ENCODE measurements around the gene C4A.
"Not testable (repeated sequence)": the region's sequence is repeated elsewhere in the genome, so short reads cannot be mapped to it uniquely, and the experiment has no call there.

Gene C4A

GRCh38 chr6:32037136-32037535 lies 55.3 kb downstream of the C4A start:
- not testable (repeated sequence) for DNase-seq (ENCODE audit: low read depth); H3K4me3 ChIP-seq (ENCODE audit: control insufficient read depth, low read depth, low read length)

DNA sequence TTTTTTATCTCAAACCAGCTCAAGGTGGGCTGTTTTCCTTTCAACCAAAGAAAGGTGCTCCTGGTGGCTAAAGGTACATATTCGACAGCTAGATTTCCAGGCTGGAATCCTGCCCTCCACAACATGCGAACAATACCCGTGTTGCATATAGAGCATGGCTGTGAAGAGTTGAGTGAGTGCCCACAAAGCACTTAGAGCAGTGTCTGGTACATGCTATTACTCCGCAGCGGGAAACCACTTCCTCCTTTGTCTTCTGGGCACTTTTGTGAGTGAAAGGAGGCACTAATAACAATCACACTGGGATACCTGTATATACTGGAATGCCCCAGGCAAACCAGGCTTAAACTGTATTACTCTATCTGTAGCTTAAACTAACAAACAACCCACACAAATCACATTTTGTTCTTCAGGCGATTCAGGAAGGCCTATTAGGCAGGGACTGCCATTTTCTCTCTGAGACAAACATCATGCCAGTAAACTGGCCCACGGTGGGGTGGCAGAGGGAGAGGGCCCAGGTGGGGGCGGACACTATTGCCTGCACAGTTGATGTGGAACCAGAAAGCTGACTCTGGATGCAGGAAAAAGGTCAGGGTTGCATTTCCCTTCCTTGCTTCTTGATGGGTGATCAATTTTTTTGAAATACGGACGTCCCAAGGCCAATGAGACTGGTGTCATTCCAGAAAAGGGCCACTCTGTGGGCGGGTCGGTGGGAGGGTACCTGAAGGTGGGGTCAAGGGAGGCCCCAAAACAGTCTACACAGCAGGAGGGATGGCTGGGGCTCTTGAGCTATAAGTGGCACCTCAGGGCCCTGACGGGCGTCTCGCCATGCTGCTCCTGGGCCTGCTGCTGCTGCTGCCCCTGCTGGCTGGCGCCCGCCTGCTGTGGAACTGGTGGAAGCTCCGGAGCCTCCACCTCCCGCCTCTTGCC lies 56.0 kb downstream of the C4A start, which contains the start of gene CYP21A2:
Gene CYP21A2, plus strand, starts transcription at position 818 of the 927 bp plus-strand sequence. Its CDS starts 8 bp downstream, at position 826.
- DNase-seq (ENCODE audit: low read depth); H3K4me3 ChIP-seq (ENCODE audit: control insufficient read depth, low read depth, low read length): not testable (repeated sequence)

DNA sequence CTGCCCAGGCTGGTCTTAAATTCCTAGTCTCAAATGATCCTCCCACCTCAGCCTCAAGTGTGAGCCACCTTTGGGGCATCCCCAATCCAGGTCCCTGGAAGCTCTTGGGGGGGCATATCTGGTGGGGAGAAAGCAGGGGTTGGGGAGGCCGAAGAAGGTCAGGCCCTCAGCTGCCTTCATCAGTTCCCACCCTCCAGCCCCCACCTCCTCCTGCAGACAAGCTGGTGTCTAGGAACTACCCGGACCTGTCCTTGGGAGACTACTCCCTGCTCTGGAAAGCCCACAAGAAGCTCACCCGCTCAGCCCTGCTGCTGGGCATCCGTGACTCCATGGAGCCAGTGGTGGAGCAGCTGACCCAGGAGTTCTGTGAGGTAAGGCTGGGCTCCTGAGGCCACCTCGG lies 57.0 kb downstream of the C4A start:
- DNase-seq (ENCODE audit: low read depth); H3K4me3 ChIP-seq (ENCODE audit: control insufficient read depth, low read depth, low read length): not testable (repeated sequence)

- not testable (repeated sequence) for DNase-seq (ENCODE audit: low read depth)
Observed at GRCh38 chr6:32039321-32040274, 57.7 kb downstream of the C4A start.

GRCh38 chr6:32040299-32041049 lies 58.6 kb downstream of the C4A start:
- not testable (repeated sequence) for H3K4me3 ChIP-seq (ENCODE audit: control insufficient read depth, low read depth, low read length); DNase-seq (ENCODE audit: low read depth)

More at GRCh38 chr6:32039321-32040274, 57.7 kb downstream of the C4A start:
- H3K4me3 ChIP-seq (ENCODE audit: control insufficient read depth, low read depth, low read length) = not testable (repeated sequence)

DNA sequence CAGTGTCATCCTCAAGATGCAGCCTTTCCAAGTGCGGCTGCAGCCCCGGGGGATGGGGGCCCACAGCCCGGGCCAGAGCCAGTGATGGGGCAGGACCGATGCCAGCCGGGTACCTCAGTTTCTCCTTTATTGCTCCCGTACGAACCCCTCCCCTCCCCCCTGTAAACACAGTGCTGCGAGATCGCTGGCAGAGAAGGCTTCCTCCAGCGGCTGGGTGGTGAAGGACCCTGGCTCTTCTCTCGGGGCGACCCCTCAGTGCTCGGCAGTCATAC lies 59.1 kb downstream of the C4A start:
- not testable (repeated sequence) for H3K4me3 ChIP-seq (ENCODE audit: control insufficient read depth, low read depth, low read length); DNase-seq (ENCODE audit: low read depth)

DNA sequence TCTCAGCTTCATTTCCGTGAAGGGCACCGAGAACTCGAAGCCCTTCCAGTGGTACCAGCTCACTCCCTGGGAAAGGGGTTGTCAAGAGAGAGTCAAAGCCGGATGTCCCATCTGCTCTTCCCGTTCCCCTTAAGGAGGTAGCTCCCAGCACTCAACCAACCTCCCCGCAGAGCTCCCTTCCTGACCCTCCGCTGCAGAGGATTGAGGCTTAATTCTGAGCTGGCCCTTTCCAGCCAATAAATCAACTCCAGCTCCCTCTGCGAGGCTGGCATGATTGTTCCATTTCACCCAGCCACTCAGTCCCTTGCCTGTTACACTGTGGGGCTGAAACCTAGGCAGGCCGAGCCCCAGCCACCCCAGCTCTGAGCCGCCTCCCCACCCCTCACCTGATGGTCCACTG lies 59.5 kb downstream of the C4A start:
- not testable (repeated sequence) for H3K4me3 ChIP-seq (ENCODE audit: control insufficient read depth, low read depth, low read length); DNase-seq (ENCODE audit: low read depth)

DNA sequence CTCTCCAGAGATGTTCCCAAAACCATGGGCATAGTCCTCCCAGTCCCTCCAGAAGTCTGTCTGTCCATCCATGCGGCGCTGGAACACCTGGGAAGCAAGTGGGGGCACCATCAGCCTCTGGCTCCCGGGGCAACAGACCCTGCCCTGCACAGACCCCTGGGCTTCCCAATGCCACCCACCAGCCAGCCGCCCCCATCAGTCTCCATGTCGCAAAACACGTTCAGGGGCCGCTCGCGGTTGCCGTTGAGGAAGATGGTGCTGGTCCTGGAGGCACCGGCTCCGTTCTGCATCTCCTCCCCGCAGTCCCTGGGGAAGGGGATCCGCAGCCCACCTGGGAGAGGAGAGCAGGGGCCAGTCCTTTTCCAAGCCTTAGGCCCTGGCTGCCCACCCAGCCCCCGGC lies 60.4 kb downstream of the C4A start:
- DNase-seq (ENCODE audit: low read depth); H3K4me3 ChIP-seq (ENCODE audit: control insufficient read depth, low read depth, low read length): not testable (repeated sequence)

DNA sequence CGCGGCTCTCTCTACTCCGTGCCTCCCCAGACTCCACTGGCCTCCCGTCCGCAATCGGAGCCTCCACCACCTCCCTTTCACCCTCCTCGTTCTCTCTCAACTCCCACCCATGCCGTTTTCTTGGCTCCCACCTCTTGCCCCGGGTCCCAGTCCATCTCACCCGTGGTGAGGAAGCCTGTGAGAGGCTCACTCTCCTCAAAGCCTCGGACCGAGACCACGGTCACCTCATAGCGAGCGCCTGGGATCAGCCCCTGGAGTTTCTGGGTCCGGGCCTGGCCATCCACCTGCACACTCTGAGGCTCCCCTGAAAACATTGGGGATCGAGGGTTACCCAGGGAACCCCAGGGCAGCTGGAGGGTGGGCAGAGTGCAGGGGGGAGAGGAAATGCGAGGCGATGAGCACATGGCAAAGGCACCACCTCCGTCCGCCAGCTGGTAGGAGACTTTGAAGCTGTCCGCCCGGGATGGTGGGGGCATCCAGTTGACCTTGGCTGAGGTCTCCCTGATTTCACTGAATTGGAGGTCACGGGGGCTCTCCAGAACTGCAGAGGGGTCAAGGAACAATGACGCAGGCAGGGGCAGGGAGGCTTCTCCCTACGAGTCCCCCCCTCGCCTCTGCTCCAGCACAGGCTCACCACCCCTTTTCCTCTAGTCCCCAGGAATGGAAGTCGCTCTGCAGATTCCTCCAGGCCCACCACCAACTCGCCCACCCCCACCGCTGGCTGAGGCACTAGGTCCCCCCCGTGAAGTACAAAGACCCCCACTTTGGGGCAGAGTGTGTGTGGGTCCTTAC lies 61.9 kb downstream of the C4A start:
- not testable (repeated sequence) for H3K4me3 ChIP-seq (ENCODE audit: control insufficient read depth, low read depth, low read length); DNase-seq (ENCODE audit: low read depth)

- not testable (repeated sequence) for DNase-seq (ENCODE audit: low read depth); H3K4me3 ChIP-seq (ENCODE audit: control insufficient read depth, low read depth, low read length)
Observed at GRCh38 chr6:32044916-32045315, 63.1 kb downstream of the C4A start.

DNA sequence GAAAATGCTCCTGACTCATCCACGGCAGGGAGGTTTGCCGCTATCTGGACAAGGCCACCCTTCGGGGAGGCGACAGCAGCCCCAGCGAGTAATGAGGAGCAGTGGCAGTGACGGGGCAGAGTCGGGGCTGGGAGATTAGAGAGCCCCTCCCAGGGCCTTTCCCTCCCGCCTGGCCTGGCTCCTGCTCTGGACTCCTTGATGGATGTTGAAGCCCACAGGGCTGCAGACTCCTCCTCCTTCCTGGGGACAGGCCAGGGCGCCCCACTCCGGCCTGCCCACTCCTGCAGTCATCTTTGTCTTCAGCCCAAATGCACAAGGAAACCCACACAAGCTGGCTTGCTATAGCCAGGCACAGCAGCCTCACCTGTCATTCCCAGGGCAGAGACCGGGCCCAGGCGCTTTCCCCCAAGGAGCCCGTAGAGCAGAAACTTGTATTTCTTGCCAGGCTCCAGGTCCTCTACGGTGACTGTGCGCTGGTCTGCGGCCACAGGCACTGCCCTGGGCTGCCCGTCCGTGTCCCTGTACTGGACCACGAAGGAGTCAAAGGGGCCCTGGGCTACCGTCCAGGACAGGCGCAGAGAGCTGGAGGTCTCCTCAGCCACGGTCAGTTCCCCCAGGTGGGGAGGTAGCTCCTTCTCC lies 64.1 kb downstream of the C4A start:
- no peak for TF ChIP-seq CTCF (conservative IDR thresholded peaks at IDR 0.05; ENCODE audit: control insufficient read depth, insufficient read depth, low read depth, low read length)
- no peak overlapping the region for H3K4me3 ChIP-seq (ENCODE audit: control insufficient read depth, low read depth, low read length)
- DNase-seq (ENCODE audit: low read depth) = no peak

Data from fibroblast of mammary gland (primary cell).